ENCODE results near the gene HTR4. TPM values are rescaled to one million over a fixed set of nuclear protein-coding genes. Genes with fewer than 3 reads are reported as not detected.
A peak's percentile ranks its signal among the peaks of the same experiment; 100 is the strongest.

The HTR4 gene
- polyA plus RNA-seq, 1 donor from 2014 or later: not detected

DNA sequence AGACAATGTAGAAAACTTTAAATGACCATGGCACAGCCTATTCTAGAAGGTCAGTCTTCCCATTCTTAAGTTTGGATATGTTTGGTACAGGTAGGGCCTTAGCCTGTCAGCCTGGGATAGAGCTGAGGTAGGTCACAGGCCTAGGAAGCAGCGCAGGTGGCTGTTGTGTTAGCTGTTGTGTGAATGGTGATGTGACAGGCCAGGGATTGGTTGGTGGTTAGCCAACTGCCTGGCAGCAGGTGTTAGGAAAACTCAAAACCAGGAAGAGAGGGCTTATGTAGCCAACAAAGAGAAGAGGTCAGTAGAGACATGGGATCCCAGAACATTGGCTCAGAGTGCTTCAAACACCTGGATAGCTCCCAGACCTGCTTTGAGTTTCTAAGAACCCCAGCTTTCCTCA is 186.4 kb downstream of the HTR4 start:
- no peaks in the 10 kb centered on the region for H3K27me3 ChIP-seq (ENCODE audit: insufficient read depth, low read depth, low read length)
- peak overlapping the region; percentile 88 for H3K27ac ChIP-seq (ENCODE audit: low read length)
- H3K79me2 ChIP-seq (replicated peaks; ENCODE audit: insufficient read depth, low read length): no peaks in the 10 kb centered on the region
- no peak for TF ChIP-seq MXI1 (conservative IDR thresholded peaks at IDR 0.05; ENCODE audit: poor library complexity, severe bottlenecking)
- TF ChIP-seq, protein P1, sequence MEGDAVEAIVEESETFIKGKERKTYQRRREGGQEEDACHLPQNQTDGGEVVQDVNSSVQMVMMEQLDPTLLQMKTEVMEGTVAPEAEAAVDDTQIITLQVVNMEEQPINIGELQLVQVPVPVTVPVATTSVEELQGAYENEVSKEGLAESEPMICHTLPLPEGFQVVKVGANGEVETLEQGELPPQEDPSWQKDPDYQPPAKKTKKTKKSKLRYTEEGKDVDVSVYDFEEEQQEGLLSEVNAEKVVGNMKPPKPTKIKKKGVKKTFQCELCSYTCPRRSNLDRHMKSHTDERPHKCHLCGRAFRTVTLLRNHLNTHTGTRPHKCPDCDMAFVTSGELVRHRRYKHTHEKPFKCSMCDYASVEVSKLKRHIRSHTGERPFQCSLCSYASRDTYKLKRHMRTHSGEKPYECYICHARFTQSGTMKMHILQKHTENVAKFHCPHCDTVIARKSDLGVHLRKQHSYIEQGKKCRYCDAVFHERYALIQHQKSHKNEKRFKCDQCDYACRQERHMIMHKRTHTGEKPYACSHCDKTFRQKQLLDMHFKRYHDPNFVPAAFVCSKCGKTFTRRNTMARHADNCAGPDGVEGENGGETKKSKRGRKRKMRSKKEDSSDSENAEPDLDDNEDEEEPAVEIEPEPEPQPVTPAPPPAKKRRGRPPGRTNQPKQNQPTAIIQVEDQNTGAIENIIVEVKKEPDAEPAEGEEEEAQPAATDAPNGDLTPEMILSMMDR (IDR thresholded peaks at IDR 0.05; ENCODE audit: poor library complexity, severe bottlenecking): no peak
- no peak for TF ChIP-seq EP300 (conservative IDR thresholded peaks at IDR 0.05; ENCODE audit: poor library complexity, severe bottlenecking)
- H3K9me3 ChIP-seq (ENCODE audit: low read length): no peaks in the 10 kb centered on the region
- H3F3A ChIP-seq (ENCODE audit: insufficient read depth, low read length, poor library complexity, severe bottlenecking): no peaks in the 10 kb centered on the region
- no peaks in the 10 kb centered on the region for H4K20me1 ChIP-seq (ENCODE audit: insufficient read depth)
- H3K9ac ChIP-seq (ENCODE audit: low read length): no peak overlapping the region
- H3K4me3 ChIP-seq (ENCODE audit: low read length): no peak overlapping the region
- H3K9me2 ChIP-seq (ENCODE audit: insufficient read depth, low read length): no peaks in the 10 kb centered on the region
- no peaks in the 10 kb centered on the region for H3K36me3 ChIP-seq (ENCODE audit: insufficient read depth, low read length)
- no peak overlapping the region for H2AFZ ChIP-seq (ENCODE audit: low read depth, low read length)
- H3K4me2 ChIP-seq (ENCODE audit: low read length): no peak overlapping the region

DNA sequence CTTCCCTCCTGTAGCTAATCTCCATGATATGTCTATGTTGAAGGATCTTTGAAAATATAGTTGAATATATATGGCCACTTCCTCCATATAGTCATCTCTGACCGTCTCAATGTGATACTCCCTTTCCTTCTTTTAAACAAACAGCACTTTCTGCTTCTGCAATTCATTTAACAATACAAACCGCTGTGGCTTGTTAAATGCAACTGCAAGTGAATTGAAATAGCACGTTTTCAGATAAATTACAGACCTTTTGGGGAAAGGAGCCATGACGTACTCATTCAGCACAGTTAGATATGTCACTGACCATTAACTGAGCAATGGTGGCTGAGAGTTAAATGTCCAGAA is 188.1 kb downstream of the HTR4 start:
- no peaks in the 10 kb centered on the region for H3K9me3 ChIP-seq (ENCODE audit: low read length)
- TF ChIP-seq EZH2 (IDR thresholded peaks at IDR 0.05; ENCODE audit: borderline replicate concordance, insufficient read depth, low read length, poor library complexity, severe bottlenecking): no peak
- TF ChIP-seq, protein P2, sequence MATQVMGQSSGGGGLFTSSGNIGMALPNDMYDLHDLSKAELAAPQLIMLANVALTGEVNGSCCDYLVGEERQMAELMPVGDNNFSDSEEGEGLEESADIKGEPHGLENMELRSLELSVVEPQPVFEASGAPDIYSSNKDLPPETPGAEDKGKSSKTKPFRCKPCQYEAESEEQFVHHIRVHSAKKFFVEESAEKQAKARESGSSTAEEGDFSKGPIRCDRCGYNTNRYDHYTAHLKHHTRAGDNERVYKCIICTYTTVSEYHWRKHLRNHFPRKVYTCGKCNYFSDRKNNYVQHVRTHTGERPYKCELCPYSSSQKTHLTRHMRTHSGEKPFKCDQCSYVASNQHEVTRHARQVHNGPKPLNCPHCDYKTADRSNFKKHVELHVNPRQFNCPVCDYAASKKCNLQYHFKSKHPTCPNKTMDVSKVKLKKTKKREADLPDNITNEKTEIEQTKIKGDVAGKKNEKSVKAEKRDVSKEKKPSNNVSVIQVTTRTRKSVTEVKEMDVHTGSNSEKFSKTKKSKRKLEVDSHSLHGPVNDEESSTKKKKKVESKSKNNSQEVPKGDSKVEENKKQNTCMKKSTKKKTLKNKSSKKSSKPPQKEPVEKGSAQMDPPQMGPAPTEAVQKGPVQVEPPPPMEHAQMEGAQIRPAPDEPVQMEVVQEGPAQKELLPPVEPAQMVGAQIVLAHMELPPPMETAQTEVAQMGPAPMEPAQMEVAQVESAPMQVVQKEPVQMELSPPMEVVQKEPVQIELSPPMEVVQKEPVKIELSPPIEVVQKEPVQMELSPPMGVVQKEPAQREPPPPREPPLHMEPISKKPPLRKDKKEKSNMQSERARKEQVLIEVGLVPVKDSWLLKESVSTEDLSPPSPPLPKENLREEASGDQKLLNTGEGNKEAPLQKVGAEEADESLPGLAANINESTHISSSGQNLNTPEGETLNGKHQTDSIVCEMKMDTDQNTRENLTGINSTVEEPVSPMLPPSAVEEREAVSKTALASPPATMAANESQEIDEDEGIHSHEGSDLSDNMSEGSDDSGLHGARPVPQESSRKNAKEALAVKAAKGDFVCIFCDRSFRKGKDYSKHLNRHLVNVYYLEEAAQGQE (IDR thresholded peaks at IDR 0.05; ENCODE audit: borderline replicate concordance): no peak
- no peak for TF ChIP-seq RAD21 (conservative IDR thresholded peaks at IDR 0.05)
- no peak for TF ChIP-seq TAF1 (IDR thresholded peaks at IDR 0.05; ENCODE audit: low read depth)
- TF ChIP-seq, protein P1 (IDR thresholded peaks at IDR 0.05; ENCODE audit: poor library complexity, severe bottlenecking): no peak
- no peak for TF ChIP-seq EP300 (conservative IDR thresholded peaks at IDR 0.05; ENCODE audit: poor library complexity, severe bottlenecking)
- no peak for TF ChIP-seq POLR2AphosphoS5 (IDR thresholded peaks at IDR 0.05)
- no peak for TF ChIP-seq MXI1 (conservative IDR thresholded peaks at IDR 0.05; ENCODE audit: poor library complexity, severe bottlenecking)
- TF ChIP-seq SMC3 (conservative IDR thresholded peaks at IDR 0.05; ENCODE audit: poor library complexity): no peak
- no peaks in the 10 kb centered on the region for H3K27me3 ChIP-seq (ENCODE audit: insufficient read depth, low read depth, low read length)
- H3K9ac ChIP-seq (ENCODE audit: low read length): no peak overlapping the region
- no peaks in the 10 kb centered on the region for H3K79me2 ChIP-seq (replicated peaks; ENCODE audit: insufficient read depth, low read length)
- H4K20me1 ChIP-seq (ENCODE audit: insufficient read depth): no peaks in the 10 kb centered on the region
- H3K36me3 ChIP-seq (ENCODE audit: insufficient read depth, low read length): no peaks in the 10 kb centered on the region
- H3F3A ChIP-seq (ENCODE audit: insufficient read depth, low read length, poor library complexity, severe bottlenecking): no peaks in the 10 kb centered on the region
- no peak overlapping the region for H2AFZ ChIP-seq (ENCODE audit: low read depth, low read length)
- no peak overlapping the region for H3K4me2 ChIP-seq (ENCODE audit: low read length)
- H3K4me3 ChIP-seq (ENCODE audit: low read length): no peak overlapping the region
- no peaks in the 10 kb centered on the region for H3K9me2 ChIP-seq (ENCODE audit: insufficient read depth, low read length)
- no peak overlapping the region for H3K27ac ChIP-seq (ENCODE audit: low read length)

All from neural cell (in vitro differentiated cells).